H1 (cell line): Measurements from ENCODE around the gene ZNF407. TPM values are rescaled to one million over a fixed set of nuclear protein-coding genes. Genes with fewer than 3 reads are reported as not detected.

Source experiments
- BRCA1 ChIP-seq: IDR thresholded peaks from 2 replicates; pipeline ENCODE4 v1.6.1; 2012; ENCODE audit warnings: low read depth, low read length, improper control_type of control experiment
- JUND ChIP-seq: IDR thresholded peaks from 2 replicates; pipeline ENCODE4 v1.6.1; 2011; ENCODE audit warnings: mild to moderate bottlenecking, improper control_type of control experiment, low read length
- KDM4A ChIP-seq: IDR thresholded peaks from one replicate; pipeline ENCODE4 v1.7.1; 2012; ENCODE audit warnings: low read depth, mild to moderate bottlenecking, moderate library complexity, low read length, inconsistent platforms; ENCODE audit not compliant: severe bottlenecking
- polyA plus RNA-seq, 7 experiments: library from polyadenylated mRNA; depleted of rRNA in 3 of 7; stranded (reverse) in 5 of 7; unstranded in 2 of 7; fragments of >200 nt in 5 of 7; fragments of 200-250 nt in 2 of 7; gene quantifications; 1 replicate in 5 of 7; 2 replicates in 1 of 7; 4 replicates in 1 of 7; pipeline versions ENCODE4 v1.2.1 to v1.2.3, GENCODE V29; 2011 to 2013; ENCODE audit warnings: missing spikeins in 2 of 7, mixed read lengths in 2 of 7
- total RNA-seq: library from RNA; stranded (reverse); fragmentation: NEBNext Ultra II Directional; extraction: Animal tissue kit (Norgen Biotek cat#: 25700); gene quantifications from 2 replicates; pipeline ENCODE4 v1.2.1, GENCODE V29; 2021

Gene ZNF407
- total and polyA plus RNA-seq, 2 of the 8 experiments (the other 6 are each of a cell fraction or from before 2014, with no cell fraction given) = 1.5 to 6.8 TPM

- TF ChIP-seq BRCA1 (no peak), KDM4A (no peak), JUND (no peak)
Measured at GRCh38 chr18:75041586-75041985, 443.9 kb downstream of the ZNF407 start (continued).
